Mammary epithelial cell (primary cell): ENCODE data around the gene ETV7.
"Not testable (repeated sequence)": the region's sequence is repeated elsewhere in the genome, so short reads cannot be mapped to it uniquely, and the experiment has no call there.

Source experiments
- CTCF ChIP-seq, 2 donors: IDR thresholded peaks in 1 of 2; conservative IDR thresholded peaks in 1 of 2; 2 replicates each; pipeline ENCODE4 v1.5.1; 2011 to 2012; ENCODE audit warnings: inconsistent platforms in 2 of 2, low read length in 2 of 2, mild to moderate bottlenecking in 2 of 2, control low read depth in 1 of 2, low read depth in 1 of 2; ENCODE audit not compliant: insufficient read depth in 1 of 2; ENCODE audit errors: extremely low read depth in 1 of 2
- EZH2 ChIP-seq: IDR thresholded peaks from 2 replicates; pipeline ENCODE4 v1.6.1; 2012; ENCODE audit warnings: low read length, inconsistent platforms, borderline replicate concordance

- TF ChIP-seq EZH2; CTCF (conservative IDR thresholded peaks at IDR 0.05 in 1 of 2, IDR thresholded peaks at IDR 0.05 in 1 of 2; ENCODE audit: extremely low read depth in 1 of 2, insufficient read depth in 1 of 2, low read depth in 1 of 2, low read length in 2 of 2): not testable (repeated sequence)
These were observed 49.2 kb downstream of the ETV7 start for GRCh38 chr6:36338223-36338622.
